Measurements from ENCODE around the gene PRC1. TPM values are rescaled to one million over a fixed set of nuclear protein-coding genes. Genes with fewer than 3 reads are reported as not detected.

Gene PRC1
- total and polyA plus RNA-seq, 2 experiments from 2014 or later, result 64.1 to 74.5 TPM

GRCh38 chr15:90950676-90951075 lies 43.7 kb downstream of the PRC1 start:
- Histone ChIP-seq H3F3A (ENCODE audit: insufficient read depth) (peaks cover 11% of the 10 kb centered on the region; the same call in 1 of the 2 replicates), H3K27ac (no peak overlapping the region), H3K4me2 (ENCODE audit: unreplicated experiment) (no peak overlapping the region), H4K20me1 (ENCODE audit: insufficient read depth) (no peaks in the 10 kb centered on the region), H3K27me3 (replicated peaks; ENCODE audit: insufficient read depth) (no peaks in the 10 kb centered on the region), H2AFZ (no peak overlapping the region), H3K4me1 (ENCODE audit: insufficient read depth) (peaks cover 5% of the 10 kb centered on the region; the same call in 1 of the 2 replicates), H3K9me3 (ENCODE audit: low read depth) (no peaks in the 10 kb centered on the region), H3K4me3 (no peak overlapping the region), H3K9me2 (ENCODE audit: insufficient read depth) (no peaks in the 10 kb centered on the region), H3K79me2 (ENCODE audit: insufficient read depth) (no peaks in the 10 kb centered on the region), H3K9ac (no peak overlapping the region), H3K36me3 (ENCODE audit: low read depth) (no peaks in the 10 kb centered on the region; the same call in 1 of the 2 replicates)
- no peak for DNase-seq
- in situ Hi-C loops (cut with MboI), result no loop called here
- no peak for TF ChIP-seq EZH2 (IDR thresholded peaks at IDR 0.05; ENCODE audit: insufficient read depth, poor library complexity, severe bottlenecking)
- TF ChIP-seq EZH2phosphoT487 (IDR thresholded peaks at IDR 0.05; ENCODE audit: insufficient read depth, low read depth), result no peak
- 92 to 95% methylated on average over 6 of the region's 6 CpGs for WGBS, 2 experiments (ENCODE audit: low coverage in 1 of 2, low lambda C conversion rate in 2 of 2, missing lambda C conversion rate in 2 of 2)

GRCh38 chr15:90949979-90950675 lies 44.2 kb downstream of the PRC1 start:
- H4K20me1 ChIP-seq (ENCODE audit: insufficient read depth), result no peaks in the 10 kb centered on the region
- no peak overlapping the region for H3K4me2 ChIP-seq (ENCODE audit: unreplicated experiment)
- H3K36me3 ChIP-seq (ENCODE audit: low read depth), result peaks cover 1% of the 10 kb centered on the region; the same call in 1 of the 2 replicates
- no peaks in the 10 kb centered on the region for H3K4me1 ChIP-seq (ENCODE audit: insufficient read depth)
- H3K4me3 ChIP-seq, result no peak overlapping the region
- in situ Hi-C loops (cut with MboI), result no loop called here
- no peak overlapping the region for H3K27ac ChIP-seq
- no peaks in the 10 kb centered on the region for H3K79me2 ChIP-seq (ENCODE audit: insufficient read depth)
- no peaks in the 10 kb centered on the region for H3K9me2 ChIP-seq (ENCODE audit: insufficient read depth)
- no peak overlapping the region for H2AFZ ChIP-seq
- TF ChIP-seq EZH2phosphoT487 (IDR thresholded peaks at IDR 0.05; ENCODE audit: insufficient read depth, low read depth), result no peak
- TF ChIP-seq EZH2 (IDR thresholded peaks at IDR 0.05; ENCODE audit: insufficient read depth, poor library complexity, severe bottlenecking), result no peak
- no peak for DNase-seq
- 97 to 99% methylated on average over 21 to 23 of the region's 23 CpGs for WGBS, 2 experiments (ENCODE audit: low coverage in 1 of 2, low lambda C conversion rate in 2 of 2, missing lambda C conversion rate in 2 of 2)
- H3K9me3 ChIP-seq (ENCODE audit: low read depth), result no peaks in the 10 kb centered on the region
- H3K9ac ChIP-seq, result no peak overlapping the region
- H3K27me3 ChIP-seq (replicated peaks; ENCODE audit: insufficient read depth), result no peaks in the 10 kb centered on the region
- H3F3A ChIP-seq (ENCODE audit: insufficient read depth), result peaks cover 11% of the 10 kb centered on the region; the same call in 1 of the 2 replicates

- Histone ChIP-seq H2AFZ (no peak overlapping the region), H3K4me2 (ENCODE audit: unreplicated experiment) (no peak overlapping the region), H3K36me3 (ENCODE audit: low read depth) (peaks cover 15% of the 10 kb centered on the region), H3K9me2 (ENCODE audit: insufficient read depth) (no peaks in the 10 kb centered on the region), H3K9ac (no peak overlapping the region), H3K9me3 (ENCODE audit: low read depth) (no peaks in the 10 kb centered on the region), H3K4me1 (ENCODE audit: insufficient read depth) (no peaks in the 10 kb centered on the region), H3K4me3 (no peak overlapping the region), H4K20me1 (ENCODE audit: insufficient read depth) (no peaks in the 10 kb centered on the region), H3K27ac (no peak overlapping the region), H3K79me2 (ENCODE audit: insufficient read depth) (no peaks in the 10 kb centered on the region), H3F3A (ENCODE audit: insufficient read depth) (peaks cover 11% of the 10 kb centered on the region; the same call in 1 of the 2 replicates), H3K27me3 (replicated peaks; ENCODE audit: insufficient read depth) (no peaks in the 10 kb centered on the region)
- in situ Hi-C loops (cut with MboI), result no loop called here
- WGBS, 2 experiments (ENCODE audit: low coverage in 1 of 2, low lambda C conversion rate in 2 of 2, missing lambda C conversion rate in 2 of 2), result 98 to 100% methylated on average over 8 of the region's 8 CpGs
- no peak for DNase-seq
- no peak for TF ChIP-seq EZH2phosphoT487 (IDR thresholded peaks at IDR 0.05; ENCODE audit: insufficient read depth, low read depth)
- TF ChIP-seq EZH2 (IDR thresholded peaks at IDR 0.05; ENCODE audit: insufficient read depth, poor library complexity, severe bottlenecking), result no peak
Measured at GRCh38 chr15:90948506-90948905, 45.8 kb downstream of the PRC1 start.

GRCh38 chr15:90947577-90948357 lies 46.6 kb downstream of the PRC1 start:
- Histone ChIP-seq H3K36me3 (ENCODE audit: low read depth) (peaks cover 22% of the 10 kb centered on the region), H3K9me2 (ENCODE audit: insufficient read depth) (no peaks in the 10 kb centered on the region), H3K4me2 (ENCODE audit: unreplicated experiment) (no peak overlapping the region), H3K4me1 (ENCODE audit: insufficient read depth) (no peaks in the 10 kb centered on the region), H3F3A (ENCODE audit: insufficient read depth) (peaks cover 11% of the 10 kb centered on the region; the same call in 1 of the 2 replicates), H2AFZ (no peak overlapping the region), H4K20me1 (ENCODE audit: insufficient read depth) (no peaks in the 10 kb centered on the region), H3K79me2 (ENCODE audit: insufficient read depth) (no peaks in the 10 kb centered on the region), H3K4me3 (no peak overlapping the region), H3K27me3 (replicated peaks; ENCODE audit: insufficient read depth) (no peaks in the 10 kb centered on the region), H3K27ac (no peak overlapping the region), H3K9ac (no peak overlapping the region), H3K9me3 (ENCODE audit: low read depth) (no peaks in the 10 kb centered on the region)
- DNase-seq, result no peak
- in situ Hi-C loops (cut with MboI), result no loop called here
- TF ChIP-seq EZH2 (IDR thresholded peaks at IDR 0.05; ENCODE audit: insufficient read depth, poor library complexity, severe bottlenecking) (no peak), EZH2phosphoT487 (IDR thresholded peaks at IDR 0.05; ENCODE audit: insufficient read depth, low read depth) (no peak)
- 93% methylated on average over 18 of the region's 18 CpGs for WGBS, 2 experiments (ENCODE audit: low coverage in 1 of 2, low lambda C conversion rate in 2 of 2, missing lambda C conversion rate in 2 of 2)
